Epithelial cell of esophagus (primary cell): ENCODE results near the gene COMP.
"Not testable (repeated sequence)": the region's sequence is repeated elsewhere in the genome, so short reads cannot be mapped to it uniquely, and the experiment has no call there.

Experiments used
- DNase-seq: peaks from one replicate; pipeline ENCODE4 v3.0.0; 2010; ENCODE audit warnings: low read depth
- H3K4me3 ChIP-seq: 2 replicates; pipeline ENCODE4 v1.5.1; 2011; ENCODE audit warnings: mild to moderate bottlenecking, low read length, control low read depth
- TF ChIP-seq, protein P1 (sequence below): IDR thresholded peaks from 2 replicates; pipeline ENCODE4 v1.5.1; 2011; ENCODE audit warnings: low read depth, mild to moderate bottlenecking, low read length, control low read depth, inconsistent platforms; ENCODE audit not compliant: insufficient read depth; ENCODE audit errors: missing control alignments

COMP gene

DNA sequence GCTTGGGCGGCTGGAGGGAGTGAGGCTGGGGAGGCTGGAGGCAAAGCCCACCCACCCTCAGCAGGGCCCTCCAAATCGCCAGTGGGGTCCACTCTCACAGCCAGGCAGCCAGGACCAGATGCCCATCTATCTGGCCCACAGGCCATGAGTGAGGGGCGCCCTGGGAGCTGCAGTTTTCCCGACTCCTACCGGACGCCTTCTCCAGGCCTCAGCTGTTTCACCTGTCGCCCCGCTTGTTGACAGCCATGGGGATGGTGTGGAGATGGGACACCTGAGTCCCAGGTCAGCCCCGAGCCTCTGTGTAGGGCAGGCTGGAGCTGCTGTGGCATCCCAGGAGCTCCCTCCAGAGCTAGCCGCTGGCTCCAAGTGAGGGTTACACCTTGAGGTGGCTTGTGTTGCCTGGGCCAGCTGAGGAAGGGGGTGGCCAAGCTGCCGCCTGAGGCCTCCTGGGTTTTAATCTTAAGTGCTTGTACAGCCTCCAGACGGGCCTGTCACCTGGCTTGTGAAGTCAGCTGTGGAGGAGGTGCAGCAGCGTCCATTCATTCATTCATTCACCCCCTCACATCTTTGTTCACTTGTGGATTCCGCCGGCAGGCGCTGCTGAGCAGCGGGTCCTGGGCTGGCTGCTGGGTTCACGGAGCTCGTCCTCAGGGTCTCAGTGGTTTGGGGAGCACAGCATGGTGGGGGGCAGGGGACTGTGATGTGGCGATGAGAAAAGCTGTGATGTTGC lies 52.0 kb downstream of the COMP start:
- H3K4me3 ChIP-seq, result no peak overlapping the region
- TF ChIP-seq, protein P1, sequence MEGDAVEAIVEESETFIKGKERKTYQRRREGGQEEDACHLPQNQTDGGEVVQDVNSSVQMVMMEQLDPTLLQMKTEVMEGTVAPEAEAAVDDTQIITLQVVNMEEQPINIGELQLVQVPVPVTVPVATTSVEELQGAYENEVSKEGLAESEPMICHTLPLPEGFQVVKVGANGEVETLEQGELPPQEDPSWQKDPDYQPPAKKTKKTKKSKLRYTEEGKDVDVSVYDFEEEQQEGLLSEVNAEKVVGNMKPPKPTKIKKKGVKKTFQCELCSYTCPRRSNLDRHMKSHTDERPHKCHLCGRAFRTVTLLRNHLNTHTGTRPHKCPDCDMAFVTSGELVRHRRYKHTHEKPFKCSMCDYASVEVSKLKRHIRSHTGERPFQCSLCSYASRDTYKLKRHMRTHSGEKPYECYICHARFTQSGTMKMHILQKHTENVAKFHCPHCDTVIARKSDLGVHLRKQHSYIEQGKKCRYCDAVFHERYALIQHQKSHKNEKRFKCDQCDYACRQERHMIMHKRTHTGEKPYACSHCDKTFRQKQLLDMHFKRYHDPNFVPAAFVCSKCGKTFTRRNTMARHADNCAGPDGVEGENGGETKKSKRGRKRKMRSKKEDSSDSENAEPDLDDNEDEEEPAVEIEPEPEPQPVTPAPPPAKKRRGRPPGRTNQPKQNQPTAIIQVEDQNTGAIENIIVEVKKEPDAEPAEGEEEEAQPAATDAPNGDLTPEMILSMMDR, result no peak
- no peak for DNase-seq

DNA sequence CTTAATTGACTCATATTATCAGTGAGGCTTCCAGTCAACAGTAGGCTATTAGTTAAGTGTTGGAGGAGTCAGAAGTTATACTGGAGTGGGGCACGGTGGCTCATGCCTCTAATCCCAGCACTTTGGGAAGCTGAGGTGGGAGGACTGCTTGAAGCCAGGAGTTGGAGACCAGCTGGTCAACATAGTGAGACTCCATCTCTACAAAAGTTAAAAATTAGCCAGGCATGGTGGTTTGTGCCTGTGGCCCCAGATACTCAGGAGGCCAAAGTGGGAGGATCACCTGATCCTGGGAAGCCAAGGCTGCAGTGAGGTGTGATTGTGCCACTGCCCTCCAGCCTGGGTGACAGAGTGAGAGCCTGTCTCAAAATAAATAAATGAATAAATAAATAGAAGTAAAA lies 53.2 kb downstream of the COMP start:
- no peak overlapping the region for H3K4me3 ChIP-seq
- TF ChIP-seq, protein P1, result no peak
- no peak for DNase-seq

DNA sequence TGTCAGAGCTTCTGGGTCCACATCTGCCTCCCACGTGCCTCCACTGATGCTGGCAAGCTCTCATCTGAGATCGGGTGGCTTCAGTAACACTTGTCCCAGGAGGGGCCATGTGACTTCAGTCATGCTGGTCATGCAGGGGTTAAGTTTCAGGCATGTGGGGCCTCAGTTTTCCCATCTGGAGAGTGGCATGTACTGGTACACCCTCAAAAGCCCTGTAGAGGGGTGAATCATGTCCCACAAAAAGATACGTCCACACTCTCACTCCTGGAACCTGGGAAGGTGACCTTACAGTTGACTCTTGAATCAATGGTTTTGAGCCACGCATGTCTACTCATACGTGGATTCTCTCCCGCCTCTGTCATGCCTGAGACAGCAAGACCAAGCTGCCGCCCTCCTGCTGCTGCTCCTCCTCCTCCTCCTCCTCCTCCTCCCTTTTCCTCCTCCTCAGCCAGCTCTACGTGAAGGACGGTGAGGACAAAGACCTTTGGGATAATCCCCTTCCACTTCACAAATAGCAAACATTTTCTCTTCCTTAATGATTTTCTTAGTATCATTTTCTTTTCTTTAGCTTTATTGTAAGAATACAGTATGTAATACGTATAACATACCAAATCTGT lies 53.7 kb downstream of the COMP start:
- no peak for DNase-seq
- no peak overlapping the region for H3K4me3 ChIP-seq
- TF ChIP-seq, protein P1, result no peak

DNA sequence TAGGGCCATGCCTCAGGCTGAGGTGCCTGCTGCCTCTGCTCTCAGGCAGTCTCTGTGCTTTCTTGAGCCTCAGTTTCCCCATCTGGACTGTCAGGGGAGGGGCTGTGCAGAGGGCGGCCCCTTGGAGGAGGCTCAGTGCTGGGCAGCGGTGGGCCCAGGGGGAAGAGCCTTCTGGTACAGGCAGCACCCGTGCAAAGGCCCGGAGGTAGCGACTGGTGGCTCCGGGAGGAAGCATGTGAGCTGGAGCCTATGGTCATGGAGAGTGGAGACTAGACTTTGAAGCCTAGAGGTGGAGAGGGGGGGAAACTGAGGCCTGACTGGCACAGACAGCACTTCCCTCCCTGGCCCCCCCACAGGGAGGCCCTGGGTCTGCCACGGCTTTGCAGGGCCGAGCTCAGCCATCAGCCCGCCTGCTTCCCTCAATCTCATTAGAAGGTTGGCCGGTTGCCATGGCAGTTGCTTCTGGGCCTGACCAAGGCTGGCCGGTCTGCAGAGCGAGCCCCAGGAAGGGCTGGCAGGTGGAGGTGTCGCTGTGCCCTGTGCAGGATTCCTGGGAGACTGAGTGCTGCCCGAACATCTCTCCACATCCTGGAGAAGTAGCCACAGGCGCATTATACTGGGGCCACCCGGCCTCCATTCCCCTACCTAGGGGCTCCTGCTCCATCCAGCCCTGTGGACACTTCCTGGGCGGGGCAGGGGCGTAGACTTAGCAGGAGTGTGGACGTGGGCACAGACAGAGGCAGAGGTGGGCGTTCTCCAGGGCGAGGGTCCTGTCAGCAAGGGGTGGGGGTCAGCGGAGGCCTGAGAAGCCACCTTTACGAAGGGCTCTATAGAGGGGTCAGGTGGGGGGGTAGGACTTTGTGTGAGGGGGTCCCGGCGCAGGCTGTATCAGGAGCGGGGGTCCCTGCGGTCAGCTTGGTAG lies 54.4 kb downstream of the COMP start:
- TF ChIP-seq, protein P1, result no peak
- DNase-seq, result no peak
- no peak overlapping the region for H3K4me3 ChIP-seq

DNA sequence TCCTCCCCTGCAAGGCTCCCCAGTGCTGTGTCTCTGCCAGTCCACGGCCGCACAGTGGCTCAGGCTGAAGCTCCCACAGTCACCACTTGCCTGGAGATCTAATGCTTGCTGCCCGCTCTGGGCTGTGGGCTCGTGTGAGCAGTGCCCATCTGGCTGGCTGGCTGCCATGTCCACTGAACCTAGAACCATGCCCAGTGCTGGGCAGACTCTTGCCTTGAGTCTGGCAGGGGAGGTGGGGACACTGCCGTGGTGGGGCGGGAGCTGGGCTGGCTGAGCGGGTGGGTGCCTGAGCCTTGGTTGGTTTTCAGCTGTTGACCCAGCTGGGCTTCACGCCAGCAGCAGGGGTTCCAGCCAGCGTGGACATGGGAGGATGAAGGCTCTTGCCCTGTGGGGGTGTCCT lies 55.4 kb downstream of the COMP start:
- TF ChIP-seq, protein P1, result no peak
- no peak overlapping the region for H3K4me3 ChIP-seq
- DNase-seq, result no peak

DNA sequence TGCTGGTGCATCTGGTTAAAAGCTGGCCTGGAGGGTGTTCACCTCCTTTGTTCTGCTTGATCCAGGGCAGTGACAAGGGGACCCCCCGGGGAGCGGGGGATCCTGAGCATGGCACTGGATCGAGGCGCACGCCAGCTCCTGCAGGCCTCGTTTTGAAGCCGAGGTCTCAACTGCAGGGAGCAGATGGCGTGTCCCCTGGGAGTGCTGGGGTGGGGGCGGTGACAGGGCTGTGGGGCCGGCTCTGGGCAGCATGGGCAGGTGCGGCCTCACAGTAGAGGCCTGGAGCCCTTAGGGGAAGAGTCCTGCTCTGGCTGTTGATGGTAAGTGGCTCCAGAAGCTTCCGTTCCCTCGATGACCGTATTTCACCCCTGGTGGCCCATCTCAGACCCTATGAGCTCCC lies 55.8 kb downstream of the COMP start:
- no peak for DNase-seq
- no peak overlapping the region for H3K4me3 ChIP-seq
- TF ChIP-seq, protein P1, result no peak

DNA sequence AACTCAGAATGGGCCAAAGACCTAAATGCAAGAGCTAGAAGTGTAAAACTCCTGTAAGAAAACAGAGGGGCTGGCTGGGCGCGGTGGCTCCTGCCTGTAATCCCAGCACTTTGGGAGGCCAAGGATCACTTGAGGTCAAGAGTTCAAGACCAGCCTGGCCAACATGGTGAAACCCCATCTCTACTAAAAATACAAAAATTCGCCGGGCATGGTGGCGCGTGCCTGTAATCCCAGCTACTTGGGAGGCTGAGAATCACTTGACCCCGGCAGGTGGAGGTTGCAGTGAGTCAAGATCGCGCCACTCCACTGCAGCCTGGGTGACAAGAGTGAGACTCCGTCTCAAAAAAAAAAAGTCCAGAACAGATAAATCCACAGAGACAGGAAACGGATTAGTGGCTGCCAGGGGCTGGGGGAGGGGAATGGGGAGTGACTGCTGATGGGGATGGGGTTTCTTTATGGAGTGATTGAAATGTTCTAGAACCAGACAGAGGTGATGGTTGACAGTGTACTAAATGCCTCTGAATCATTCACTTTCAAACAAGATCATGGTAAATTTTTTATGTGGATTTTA lies 57.3 kb downstream of the COMP start:
- DNase-seq, H3K4me3 ChIP-seq: not testable (repeated sequence)
